Testis (tissue), 2 donors: ENCODE measurements around the gene KCNQ1.

ENCODE experiments used
- POLR2A ChIP-seq: fragments of 450-650 bp; IDR thresholded peaks from one replicate; pipeline ENCODE4 v1.6.1; 2017; ENCODE audit warnings: antibody characterized with exemption, mild to moderate bottlenecking, moderate library complexity
- TF ChIP-seq, protein P1 (sequence below), 3 experiments: fragments of 450-650 bp in 2 of 3; fragments of 200-600 bp in 1 of 3; sonication (generic) in 1 of 3; IDR thresholded peaks; one replicate each; pipeline ENCODE4 v1.5.1; 2016 to 2019; ENCODE audit warnings: antibody characterized with exemption in 3 of 3, mild to moderate bottlenecking in 2 of 3, moderate library complexity in 1 of 3

DNA sequence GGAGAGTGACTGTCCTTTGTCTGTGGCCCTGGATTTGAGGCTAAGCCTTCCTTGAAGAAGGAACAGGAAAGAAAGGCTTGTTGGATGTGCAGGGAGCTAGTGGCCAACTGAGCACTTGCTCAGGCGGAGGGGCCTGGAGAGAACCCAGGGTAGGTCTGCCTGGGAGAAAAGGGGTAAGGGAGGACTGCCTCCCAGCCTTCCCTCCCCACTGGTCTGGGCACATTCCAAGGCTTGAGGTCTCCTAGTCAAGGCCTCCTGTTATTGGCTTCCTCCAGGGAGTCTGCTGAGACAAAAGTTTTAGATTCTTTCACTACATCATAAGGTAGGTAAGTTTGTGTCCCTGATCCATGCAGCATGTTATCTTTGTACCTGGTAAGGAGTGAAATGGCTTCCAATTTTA lies 239.8 kb downstream of the KCNQ1 start:
- no peak for TF ChIP-seq POLR2A
- TF ChIP-seq, protein P1, sequence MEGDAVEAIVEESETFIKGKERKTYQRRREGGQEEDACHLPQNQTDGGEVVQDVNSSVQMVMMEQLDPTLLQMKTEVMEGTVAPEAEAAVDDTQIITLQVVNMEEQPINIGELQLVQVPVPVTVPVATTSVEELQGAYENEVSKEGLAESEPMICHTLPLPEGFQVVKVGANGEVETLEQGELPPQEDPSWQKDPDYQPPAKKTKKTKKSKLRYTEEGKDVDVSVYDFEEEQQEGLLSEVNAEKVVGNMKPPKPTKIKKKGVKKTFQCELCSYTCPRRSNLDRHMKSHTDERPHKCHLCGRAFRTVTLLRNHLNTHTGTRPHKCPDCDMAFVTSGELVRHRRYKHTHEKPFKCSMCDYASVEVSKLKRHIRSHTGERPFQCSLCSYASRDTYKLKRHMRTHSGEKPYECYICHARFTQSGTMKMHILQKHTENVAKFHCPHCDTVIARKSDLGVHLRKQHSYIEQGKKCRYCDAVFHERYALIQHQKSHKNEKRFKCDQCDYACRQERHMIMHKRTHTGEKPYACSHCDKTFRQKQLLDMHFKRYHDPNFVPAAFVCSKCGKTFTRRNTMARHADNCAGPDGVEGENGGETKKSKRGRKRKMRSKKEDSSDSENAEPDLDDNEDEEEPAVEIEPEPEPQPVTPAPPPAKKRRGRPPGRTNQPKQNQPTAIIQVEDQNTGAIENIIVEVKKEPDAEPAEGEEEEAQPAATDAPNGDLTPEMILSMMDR (IDR thresholded peaks at IDR 0.05), result no peak
